Thymus (tissue), 14 donors: ENCODE measurements around the gene RIMOC1. TPM values are rescaled to one million over a fixed set of nuclear protein-coding genes. Genes with fewer than 3 reads are reported as not detected.

ENCODE experiments used
- DNase-seq, 9 donors: peaks; one replicate each; pipeline ENCODE4 v3.0.0-alpha.2; 2013; ENCODE audit warnings: low spot score in 9 of 9, low read depth in 6 of 9, missing footprints in 1 of 9
- H3K27ac ChIP-seq, 2 donors: one replicate each; pipeline ENCODE4 v1.5.1; 2013; ENCODE audit warnings: control low read depth in 1 of 2, low read depth in 1 of 2, low read length in 1 of 2, mild to moderate bottlenecking in 1 of 2, moderate library complexity in 1 of 2
- H3K27me3 ChIP-seq, 2 donors: one replicate each; pipeline ENCODE4 v1.5.1; 2013; ENCODE audit warnings: low read length in 1 of 2; ENCODE audit not compliant: control insufficient read depth in 2 of 2, insufficient read depth in 1 of 2
- H3K36me3 ChIP-seq, 2 donors: one replicate each; pipeline ENCODE4 v1.5.1; 2013; ENCODE audit warnings: low read length in 1 of 2, mild to moderate bottlenecking in 1 of 2, moderate library complexity in 1 of 2; ENCODE audit not compliant: control insufficient read depth in 2 of 2, insufficient read depth in 2 of 2
- H3K4me1 ChIP-seq, 2 donors: one replicate each; pipeline ENCODE4 v1.5.1; 2013; ENCODE audit warnings: low read length in 2 of 2; ENCODE audit not compliant: control insufficient read depth in 2 of 2, insufficient read depth in 2 of 2
- H3K4me3 ChIP-seq, 2 donors: one replicate each; pipeline ENCODE4 v1.5.1; 2013; ENCODE audit warnings: low read length in 2 of 2, control low read depth in 1 of 2, mild to moderate bottlenecking in 1 of 2
- H3K9me3 ChIP-seq, 2 donors: one replicate each; pipeline ENCODE4 v1.5.1; 2013; ENCODE audit warnings: low read length in 1 of 2, mild to moderate bottlenecking in 1 of 2; ENCODE audit not compliant: control insufficient read depth in 2 of 2, insufficient read depth in 1 of 2
- WGBS: extraction: QIAGEN DNeasy Blood & Tissue Kit; methylation state at CpG from one replicate; pipeline ENCODE4 v1.1.7; 2013; 5-methylcytosine and 5-hydroxymethylcytosine counted together
- long read RNA-seq, 10 donors: transcript quantifications; one replicate each; lab custom pipeline, GENCODE V29; 2026
- polyA plus RNA-seq: library from polyadenylated mRNA; stranded (reverse); fragments of 200-250 nt; gene quantifications from one replicate; pipeline ENCODE4 v1.2.3, GENCODE V29; 2013
- total RNA-seq: library from RNA; stranded (reverse); fragments of 120-200 nt; gene quantifications from one replicate; pipeline ENCODE4 v1.2.4, GENCODE V29; 2013
- donor health status: healthy.

The RIMOC1 gene, protein sequence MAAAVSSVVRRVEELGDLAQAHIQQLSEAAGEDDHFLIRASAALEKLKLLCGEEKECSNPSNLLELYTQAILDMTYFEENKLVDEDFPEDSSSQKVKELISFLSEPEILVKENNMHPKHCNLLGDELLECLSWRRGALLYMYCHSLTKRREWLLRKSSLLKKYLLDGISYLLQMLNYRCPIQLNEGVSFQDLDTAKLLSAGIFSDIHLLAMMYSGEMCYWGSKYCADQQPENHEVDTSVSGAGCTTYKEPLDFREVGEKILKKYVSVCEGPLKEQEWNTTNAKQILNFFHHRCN
- total RNA-seq (11.6 TPM), polyA plus RNA-seq (10.9 TPM)
- long read RNA-seq, donor 1: 0 reads
- long read RNA-seq, donor 2: 0 reads
- long read RNA-seq, donor 3, full-length matches to known transcripts: 8 of 8 reads
- long read RNA-seq, donor 3, partial matches to known transcripts: 0 of 8 reads
- long read RNA-seq, donor 3, other reads (novel, unspliced or antisense): 0 of 8 reads
- long read RNA-seq, donor 4, full-length matches to known transcripts: 6 of 6 reads
- long read RNA-seq, donor 4, partial matches to known transcripts: 0 of 6 reads
- long read RNA-seq, donor 4, other reads (novel, unspliced or antisense): 0 of 6 reads
- long read RNA-seq, donor 5, full-length matches to known transcripts: 11 of 11 reads
- long read RNA-seq, donor 5, partial matches to known transcripts: 0 of 11 reads
- long read RNA-seq, donor 5, other reads (novel, unspliced or antisense): 0 of 11 reads
- long read RNA-seq, donor 6, full-length matches to known transcripts: 4 of 4 reads
- long read RNA-seq, donor 6, partial matches to known transcripts: 0 of 4 reads
- long read RNA-seq, donor 6, other reads (novel, unspliced or antisense): 0 of 4 reads
- long read RNA-seq, donor 7, full-length matches to known transcripts: 18 of 45 reads
- long read RNA-seq, donor 7, partial matches to known transcripts: 27 of 45 reads
- long read RNA-seq, donor 7, other reads (novel, unspliced or antisense): 0 of 45 reads
- long read RNA-seq, donor 8, full-length matches to known transcripts: 5 of 5 reads
- long read RNA-seq, donor 8, partial matches to known transcripts: 0 of 5 reads
- long read RNA-seq, donor 8, other reads (novel, unspliced or antisense): 0 of 5 reads
- long read RNA-seq, donor 9, full-length matches to known transcripts: 5 of 5 reads
- long read RNA-seq, donor 9, partial matches to known transcripts: 0 of 5 reads
- long read RNA-seq, donor 9, other reads (novel, unspliced or antisense): 0 of 5 reads
- long read RNA-seq, donor 10, full-length matches to known transcripts: 5 of 5 reads
- long read RNA-seq, donor 10, partial matches to known transcripts: 0 of 5 reads
- long read RNA-seq, donor 10, other reads (novel, unspliced or antisense): 0 of 5 reads

DNA sequence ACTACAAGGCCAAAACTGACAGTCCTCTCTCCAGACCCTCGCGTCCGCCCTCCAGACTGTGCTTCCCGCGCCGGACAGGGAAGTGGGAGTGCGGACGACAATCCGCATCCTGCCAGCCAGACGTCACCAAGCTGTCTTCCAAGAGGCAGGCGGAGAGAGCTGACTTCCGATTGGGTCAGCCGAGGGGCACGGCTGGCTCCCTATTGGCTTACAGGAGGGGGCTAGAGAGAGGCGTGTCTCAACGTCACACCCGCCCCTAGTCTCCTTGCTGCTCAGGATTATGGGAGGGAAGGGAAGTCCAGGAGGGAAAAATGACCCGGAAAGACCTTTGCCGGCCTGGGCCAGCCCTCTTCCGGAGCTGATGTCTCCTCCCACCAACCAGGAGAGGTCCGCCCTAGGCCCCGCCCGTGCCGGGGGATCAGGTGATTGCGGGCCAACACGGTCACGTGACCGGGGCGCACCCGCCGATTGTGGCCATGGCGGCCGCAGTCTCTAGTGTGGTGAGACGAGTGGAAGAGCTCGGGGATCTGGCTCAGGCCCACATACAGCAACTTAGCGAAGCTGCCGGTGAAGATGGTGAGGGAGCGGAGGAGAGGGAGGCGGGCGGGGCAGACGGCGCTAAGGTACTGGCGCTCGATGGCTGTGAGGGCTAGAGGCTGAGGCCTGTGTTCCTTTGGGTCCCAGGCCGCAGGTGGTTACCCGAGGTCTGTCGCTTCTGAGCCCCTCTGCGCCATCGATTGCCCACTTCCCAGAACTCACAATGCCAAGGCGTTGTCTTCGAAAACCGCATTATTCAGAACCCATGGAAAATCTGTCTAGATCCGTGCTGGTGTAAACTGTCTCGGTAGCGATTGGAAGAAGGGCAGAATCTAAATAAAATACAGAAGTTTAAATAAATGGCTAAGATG, at the start of gene RIMOC1:
RIMOC1 (plus strand) TSS at position 453 of the 908 bp plus-strand sequence; CDS start at position 477, 24 bp downstream.
- WGBS: under 1% methylated on average over 55 of the region's 55 CpGs
- Histone ChIP-seq H3K4me3 (peak within 1 kb of the TSS; percentile 85 to 95), H3K27me3 (no peaks in the 10 kb centered on the region), H3K27ac (peak within 1 kb of the TSS; percentile 93 to 94), H3K9me3 (no peaks in the 10 kb centered on the region), H3K36me3 (peaks cover 0 to 14% of the 10 kb centered on the region in 2 donors), H3K4me1 (peaks cover 8 to 9% of the 10 kb centered on the region in 2 donors)
- DNase-seq: peak; percentile 85 to 97 (median 93)

DNA sequence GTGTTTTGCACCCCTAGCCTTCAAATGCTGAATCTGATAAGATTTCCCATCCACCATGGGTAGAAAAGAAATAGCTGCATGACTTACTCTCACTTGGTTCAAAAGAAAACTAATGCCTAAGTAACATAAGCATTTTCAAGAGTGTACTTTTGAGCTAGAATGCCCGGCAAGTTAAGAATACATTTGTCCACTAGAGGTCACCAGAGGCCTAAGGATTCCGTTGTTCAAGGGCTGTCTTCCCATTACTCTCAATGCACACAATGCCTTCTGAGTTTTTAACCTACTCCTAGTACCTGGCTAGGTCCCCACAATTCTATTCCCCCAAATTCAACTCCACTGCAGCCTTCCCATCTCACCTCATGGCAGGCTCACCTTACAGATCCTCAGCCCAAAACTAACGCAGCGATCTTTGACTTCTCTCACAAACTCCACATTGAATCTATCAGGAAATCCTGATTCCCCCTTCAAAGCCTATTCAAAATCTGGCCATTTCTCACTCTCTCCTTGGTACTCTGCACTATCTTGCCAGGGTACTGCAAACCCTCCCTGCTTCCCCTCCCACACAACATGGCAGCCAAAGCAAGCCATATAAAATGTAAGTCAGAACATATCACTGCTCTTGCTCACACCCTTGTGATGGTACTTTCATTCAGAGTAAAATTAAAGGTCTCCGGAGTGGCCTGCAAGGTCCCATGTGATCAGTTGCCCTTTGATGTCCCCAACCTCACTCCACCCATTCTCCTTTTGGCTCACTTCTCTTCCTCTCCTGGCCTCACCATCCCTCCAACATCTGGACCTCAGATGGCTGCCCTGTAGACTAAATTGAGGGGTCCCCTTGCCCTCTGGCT, 47.3 kb upstream of the RIMOC1 start:
- Histone ChIP-seq H3K36me3 (peaks cover 7 to 65% of the 10 kb centered on the region in 2 donors), H3K27me3 (no peaks in the 10 kb centered on the region), H3K4me3 (no peak overlapping the region), H3K4me1 (no peaks in the 10 kb centered on the region), H3K9me3 (no peaks in the 10 kb centered on the region), H3K27ac (no peak overlapping the region)
- peak in 8 of 9 donors; percentile 62 to 87 (median 74) for DNase-seq
- WGBS: 59% methylated on average over 5 of the region's 5 CpGs

DNA sequence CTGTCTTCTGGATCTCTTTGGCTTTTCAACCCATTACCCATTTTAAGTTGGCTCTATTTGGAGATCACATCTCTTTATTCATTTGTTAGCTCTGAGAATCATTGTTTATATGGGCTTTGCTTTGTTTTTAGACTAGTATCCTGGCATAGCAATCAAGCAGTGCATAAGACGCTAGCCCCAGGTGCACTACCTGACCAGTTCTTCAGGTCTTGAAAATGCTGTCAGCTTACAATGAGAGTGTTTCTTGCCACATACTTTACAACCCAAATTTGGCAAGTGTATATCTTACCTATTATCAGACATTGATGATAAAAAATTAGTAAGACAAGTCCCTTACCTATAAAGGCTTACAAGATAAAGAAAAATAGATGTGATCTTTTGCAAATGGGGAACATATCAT, 46.2 kb upstream of the RIMOC1 start:
- Histone ChIP-seq H3K36me3 (peaks cover 0 to 55% of the 10 kb centered on the region in 2 donors), H3K4me3 (no peak overlapping the region), H3K27ac (no peak overlapping the region), H3K27me3 (no peaks in the 10 kb centered on the region), H3K4me1 (no peaks in the 10 kb centered on the region), H3K9me3 (no peaks in the 10 kb centered on the region)
- no peak for DNase-seq
- WGBS: 88% methylated on average over 1 of the region's 1 CpG

DNA sequence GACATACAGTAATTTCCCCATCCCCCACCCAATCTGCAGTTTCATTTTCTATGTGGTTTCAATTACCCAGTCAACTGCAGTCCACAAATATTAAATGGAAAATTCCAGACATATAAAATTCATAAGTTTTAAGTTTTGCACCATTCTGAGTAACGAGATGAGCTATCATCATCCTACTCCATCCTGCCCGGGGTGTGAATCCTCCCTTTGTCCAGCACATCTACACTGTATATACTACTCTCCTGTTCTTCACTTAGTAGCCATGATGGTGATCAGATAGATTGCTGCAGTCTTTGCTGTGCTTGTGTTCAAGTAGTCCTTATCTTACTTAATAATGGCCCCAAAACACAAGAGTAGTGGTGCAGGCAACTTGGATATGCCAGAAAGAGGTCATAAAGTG, 45.3 kb upstream of the RIMOC1 start:
- no peak for DNase-seq
- H3K27me3 ChIP-seq: no peaks in the 10 kb centered on the region

GRCh38 chr5:41863871-41864486, 40.2 kb upstream of the RIMOC1 start:
- no peak for DNase-seq
- Histone ChIP-seq H3K9me3 (no peaks in the 10 kb centered on the region), H3K36me3 (peaks cover 0 to 23% of the 10 kb centered on the region in 2 donors), H3K4me3 (no peak overlapping the region), H3K27me3 (no peaks in the 10 kb centered on the region), H3K4me1 (peaks cover 3 to 6% of the 10 kb centered on the region in 2 donors), H3K27ac (no peak overlapping the region)

More for the DNA sequence above, 45.3 kb upstream of the RIMOC1 start:
- no peak overlapping the region for H3K27ac ChIP-seq
- H3K9me3 ChIP-seq: no peaks in the 10 kb centered on the region
- no peak overlapping the region for H3K4me3 ChIP-seq
- peaks cover 0 to 46% of the 10 kb centered on the region in 2 donors for H3K36me3 ChIP-seq
- no peaks in the 10 kb centered on the region for H3K4me1 ChIP-seq
- WGBS: 98% methylated on average over 2 of the region's 2 CpGs

DNA sequence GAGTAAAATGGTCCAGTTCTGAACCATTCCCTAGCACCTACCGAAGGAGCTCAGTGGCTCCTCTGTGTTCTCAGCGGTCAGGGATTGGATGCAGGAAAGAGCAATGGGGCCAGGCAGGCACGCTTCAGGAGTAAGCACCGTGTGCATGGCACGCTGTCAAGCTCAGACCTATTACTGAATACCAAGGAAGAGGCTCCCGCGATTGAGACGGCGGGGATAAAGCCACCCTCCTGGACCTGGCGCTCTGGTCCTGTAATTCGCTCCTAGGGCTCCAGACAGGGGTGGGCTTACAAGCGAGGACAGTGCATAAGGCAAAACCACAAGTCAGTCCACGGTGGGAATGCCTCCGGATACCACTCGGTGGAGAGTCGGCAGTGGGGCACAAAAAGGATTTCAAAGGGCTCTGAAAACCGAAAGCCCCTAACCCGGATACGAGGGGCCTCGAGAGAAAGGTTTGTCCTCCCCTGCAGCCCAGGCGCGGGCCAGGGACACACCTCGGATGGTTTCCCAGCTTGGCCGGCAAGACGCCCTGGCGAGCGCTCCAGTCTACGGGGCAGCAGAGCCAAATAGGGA, 34.9 kb upstream of the RIMOC1 start:
- peak overlapping the region; percentile 84 to 99 for H3K4me3 ChIP-seq
- H3K36me3 ChIP-seq: peaks cover 0 to 3% of the 10 kb centered on the region in 2 donors
- WGBS: 26% methylated on average over 28 of the region's 28 CpGs
- no peaks in the 10 kb centered on the region for H3K27me3 ChIP-seq
- peak in 5 of 9 donors; percentile 9 to 18 (median 10) for DNase-seq
- H3K4me1 ChIP-seq: peaks cover 14 to 23% of the 10 kb centered on the region in 2 donors
- H3K27ac ChIP-seq: peak overlapping the region; percentile 82 to 88
- H3K9me3 ChIP-seq: no peaks in the 10 kb centered on the region
